ENCODE measurements around the gene NCOA6.
"Not testable (repeated sequence)": the region's sequence is repeated elsewhere in the genome, so short reads cannot be mapped to it uniquely, and the experiment has no call there.

Gene NCOA6

GRCh38 chr20:34824806-34825529 lies 483 bp downstream of the NCOA6 start:
- peak; percentile 76 for DNase-seq

- peak; percentile 81 for DNase-seq
Observed at GRCh38 chr20:34824452-34824805, 1.0 kb downstream of the NCOA6 start.

GRCh38 chr20:34824026-34824425 lies 1.4 kb downstream of the NCOA6 start:
- no peak for DNase-seq

GRCh38 chr20:34820805-34821578 lies 4.5 kb downstream of the NCOA6 start:
- no peak for DNase-seq

- DNase-seq = no peak
Observed at GRCh38 chr20:34817801-34818200, 7.7 kb downstream of the NCOA6 start.

GRCh38 chr20:34817072-34817471 lies 8.4 kb downstream of the NCOA6 start:
- no peak for DNase-seq

GRCh38 chr20:34815636-34816035 lies 9.8 kb downstream of the NCOA6 start:
- no peak for DNase-seq

- DNase-seq = no peak
Observed at GRCh38 chr20:34808583-34808982, 16.9 kb downstream of the NCOA6 start.

GRCh38 chr20:34807944-34808465 lies 17.4 kb downstream of the NCOA6 start:
- not testable (repeated sequence) for DNase-seq

- no peak for DNase-seq
Observed at GRCh38 chr20:34806255-34806654, 19.2 kb downstream of the NCOA6 start.

- DNase-seq = no peak
Observed at GRCh38 chr20:34798871-34799270, 26.6 kb downstream of the NCOA6 start.

- no peak for DNase-seq
Observed at GRCh38 chr20:34798328-34798727, 27.1 kb downstream of the NCOA6 start.

GRCh38 chr20:34797012-34797995 lies 28.1 kb downstream of the NCOA6 start:
- no peak for DNase-seq

GRCh38 chr20:34794006-34794585 lies 31.4 kb downstream of the NCOA6 start:
- DNase-seq = no peak

- DNase-seq = no peak
Observed at GRCh38 chr20:34792687-34793363, 32.6 kb downstream of the NCOA6 start.

- DNase-seq = no peak
Observed at GRCh38 chr20:34791289-34792020, 34.0 kb downstream of the NCOA6 start.

- DNase-seq = no peak
Observed at GRCh38 chr20:34781220-34781619, 44.2 kb downstream of the NCOA6 start.

- not testable (repeated sequence) for DNase-seq
Observed at GRCh38 chr20:34780291-34780690, 45.2 kb downstream of the NCOA6 start.

GRCh38 chr20:34776177-34776576 lies 49.3 kb downstream of the NCOA6 start:
- no peak for DNase-seq

GRCh38 chr20:34774886-34775285 lies 50.6 kb downstream of the NCOA6 start:
- DNase-seq = no peak

GRCh38 chr20:34774449-34774848 lies 51.0 kb downstream of the NCOA6 start:
- DNase-seq = no peak

Measured in activated naive CD4-positive, alpha-beta T cell treated with anti-CD3 and anti-CD28 coated beads, Interleukin-2, amount 50 U/mL, for 16 hours (primary cell).